Gastroesophageal sphincter (tissue), 4 donors: ENCODE data around the gene TMC6. TPM values are rescaled to one million over a fixed set of nuclear protein-coding genes. Genes with fewer than 3 reads are reported as not detected.

Source experiments
- ATAC-seq: fragments of 150-250 bp; one replicate; pipeline ENCODE4 v1.9.1; 2016; ENCODE audit warnings: mild to moderate bottlenecking, moderate library complexity
- H3K27ac ChIP-seq, 4 donors: fragments of 200-600 bp; sonication (generic) in 3 of 4; 1 replicate in 3 of 4; 2 replicates in 1 of 4; pipeline ENCODE4 v1.5.1; 2016 to 2019
- H3K27me3 ChIP-seq: fragments of 200-600 bp; sonication (generic); one replicate; pipeline ENCODE4 v1.5.1; 2019
- H3K36me3 ChIP-seq, 2 donors: fragments of 200-600 bp; sonication (generic); one replicate each; pipeline ENCODE4 v1.5.1; 2019; ENCODE audit warnings: control low read depth in 1 of 2
- H3K4me1 ChIP-seq, 3 donors: fragments of 200-600 bp; sonication (generic); 1 replicate in 2 of 3; 2 replicates in 1 of 3; pipeline ENCODE4 v1.5.1; 2016 to 2019; ENCODE audit warnings: control low read depth in 2 of 3
- H3K4me3 ChIP-seq, 2 donors: fragments of 200-600 bp; sonication (generic); one replicate each; pipeline ENCODE4 v1.5.1; 2019; ENCODE audit warnings: mild to moderate bottlenecking in 1 of 2, moderate library complexity in 1 of 2
- H3K9me3 ChIP-seq, 3 donors: fragments of 200-600 bp; sonication (generic); one replicate each; pipeline ENCODE4 v1.5.1; 2017 to 2019; ENCODE audit warnings: control low read depth in 2 of 3
- CTCF ChIP-seq, 4 experiments: fragments of 200-600 bp in 2 of 4; fragments of 450-650 bp in 2 of 4; sonication (generic) in 1 of 4; IDR thresholded peaks; one replicate each; pipeline ENCODE4 v1.5.1; 2017 to 2019; ENCODE audit warnings: antibody characterized with exemption in 4 of 4, mild to moderate bottlenecking in 2 of 4, moderate library complexity in 2 of 4
- EP300 ChIP-seq: sonication (generic); formaldehyde crosslinking; IDR thresholded peaks from one replicate; pipeline ENCODE4 v1.6.1; 2017; ENCODE audit warnings: antibody characterized with exemption, mild to moderate bottlenecking
- POLR2A ChIP-seq, 2 donors: fragments of 450-650 bp; IDR thresholded peaks; one replicate each; pipeline ENCODE4 v1.6.1; 2017; ENCODE audit warnings: antibody characterized with exemption in 2 of 2, mild to moderate bottlenecking in 2 of 2, moderate library complexity in 1 of 2
- POLR2AphosphoS5 ChIP-seq: sonication (generic); formaldehyde crosslinking; IDR thresholded peaks from one replicate; pipeline ENCODE4 v1.6.1; 2017; ENCODE audit warnings: antibody characterized with exemption
- WGBS, 2 donors: methylation state at CpG; one replicate each; pipeline ENCODE4 v1.1.5; 2018; ENCODE audit warnings: low coverage in 1 of 2; 5-methylcytosine and 5-hydroxymethylcytosine counted together
- total RNA-seq, 4 donors: library from RNA; depleted of rRNA; stranded (reverse); fragments of >200 nt; gene quantifications; one replicate each; pipeline ENCODE4 v1.1.0, GENCODE V29; 2016

Gene TMC6
- total RNA-seq, 4 donors from 2014 or later, result 12.4 to 19.0 (median 15.5) TPM

- Histone ChIP-seq H3K27ac (no peak overlapping the region), H3K4me3 (no peak overlapping the region), H3K4me1 (peaks cover 0 to 26% (median 0%) of the 10 kb centered on the region in 3 donors), H3K36me3 (peaks cover 3 to 93% of the 10 kb centered on the region in 2 donors), H3K27me3 (no peaks in the 10 kb centered on the region), H3K9me3 (no peaks in the 10 kb centered on the region)
- no peak for ATAC-seq
- WGBS, 2 donors, result 77 to 83% methylated on average over 4 of the region's 5 CpGs
- TF ChIP-seq POLR2AphosphoS5 (no peak), POLR2A (IDR thresholded peaks at IDR 0.05) (no peak), EP300 (no peak), CTCF (IDR thresholded peaks at IDR 0.05) (no peak)
These were observed 27.4 kb downstream of the TMC6 start for GRCh38 chr17:78101112-78101511.

- H3K36me3 ChIP-seq, result peaks cover 3 to 99% of the 10 kb centered on the region in 2 donors
These were observed 32.5 kb downstream of the TMC6 start for GRCh38 chr17:78096093-78096492.

GRCh38 chr17:78095035-78095434 is 33.5 kb downstream of the TMC6 start:
- no peak for ATAC-seq
- no peaks in the 10 kb centered on the region for H3K9me3 ChIP-seq
- no peak overlapping the region for H3K27ac ChIP-seq
- no peaks in the 10 kb centered on the region for H3K27me3 ChIP-seq
- no peak overlapping the region for H3K4me3 ChIP-seq
- H3K36me3 ChIP-seq, result peaks cover 7 to 100% of the 10 kb centered on the region in 2 donors
- 92% methylated on average over 3 of the region's 6 CpGs; no CpG with 5 or more reads in 1 of the 2 donors for WGBS, 2 donors
- TF ChIP-seq EP300, result no peak
- peaks cover 0 to 2% (median 0%) of the 10 kb centered on the region in 3 donors for H3K4me1 ChIP-seq

More at GRCh38 chr17:78096093-78096492, 32.5 kb downstream of the TMC6 start:
- Histone ChIP-seq H3K27ac (no peak overlapping the region), H3K27me3 (no peaks in the 10 kb centered on the region), H3K4me3 (no peak overlapping the region), H3K9me3 (no peaks in the 10 kb centered on the region), H3K4me1 (no peaks in the 10 kb centered on the region)
- TF ChIP-seq POLR2A (IDR thresholded peaks at IDR 0.05) (no peak), CTCF (IDR thresholded peaks at IDR 0.05) (no peak), POLR2AphosphoS5 (no peak), EP300 (no peak)
- WGBS, 2 donors, result 78 to 83% methylated on average over 2 to 7 of the region's 9 CpGs
- ATAC-seq, result no peak

- no peak overlapping the region for H3K27ac ChIP-seq
- no peaks in the 10 kb centered on the region for H3K27me3 ChIP-seq
- peaks cover 0 to 19% (median 0%) of the 10 kb centered on the region in 3 donors for H3K4me1 ChIP-seq
- peaks cover 4 to 98% of the 10 kb centered on the region in 2 donors for H3K36me3 ChIP-seq
- TF ChIP-seq CTCF (IDR thresholded peaks at IDR 0.05), result no peak
- no peak for TF ChIP-seq EP300
- TF ChIP-seq POLR2A (IDR thresholded peaks at IDR 0.05), result no peak
- TF ChIP-seq POLR2AphosphoS5, result no peak
- no peak overlapping the region for H3K4me3 ChIP-seq
- no peaks in the 10 kb centered on the region for H3K9me3 ChIP-seq
- 73 to 95% methylated on average over 2 to 6 of the region's 6 CpGs for WGBS, 2 donors
- no peak for ATAC-seq
These were observed 35.7 kb downstream of the TMC6 start for GRCh38 chr17:78092794-78093324.

GRCh38 chr17:78089576-78090281 is 38.8 kb downstream of the TMC6 start:
- H3K36me3 ChIP-seq, result peaks cover 4 to 98% of the 10 kb centered on the region in 2 donors
- no peak for TF ChIP-seq POLR2AphosphoS5
- no peak for TF ChIP-seq POLR2A (IDR thresholded peaks at IDR 0.05)
- no peaks in the 10 kb centered on the region for H3K9me3 ChIP-seq
- H3K4me3 ChIP-seq, result no peak overlapping the region
- peak overlapping the region in 2 of 4 donors; percentile 23 to 57 for H3K27ac ChIP-seq
- H3K4me1 ChIP-seq, result peaks cover 0 to 19% (median 0%) of the 10 kb centered on the region in 3 donors
- ATAC-seq, result no peak
- H3K27me3 ChIP-seq, result no peaks in the 10 kb centered on the region
- WGBS, 2 donors, result 62 to 82% methylated on average over 5 to 6 of the region's 7 CpGs

- ATAC-seq, result no peak
- H3K27me3 ChIP-seq, result no peaks in the 10 kb centered on the region
- 75% methylated on average over 1 of the region's 1 CpG; no CpG with 5 or more reads in 1 of the 2 donors for WGBS, 2 donors
- no peak overlapping the region for H3K27ac ChIP-seq
- H3K4me3 ChIP-seq, result no peak overlapping the region
- peaks cover 4 to 98% of the 10 kb centered on the region in 2 donors for H3K36me3 ChIP-seq
- peaks cover 0 to 19% (median 0%) of the 10 kb centered on the region in 3 donors for H3K4me1 ChIP-seq
- no peaks in the 10 kb centered on the region for H3K9me3 ChIP-seq
- no peak for TF ChIP-seq EP300
These were observed 40.0 kb downstream of the TMC6 start for GRCh38 chr17:78088529-78088928.
